HK-2 (cell line): ENCODE measurements around the gene GBX1.

Experiments
- DNase-seq: peaks from one replicate; pipeline ENCODE4 v3.0.0-alpha.2; 2018; ENCODE audit not compliant: unreplicated experiment

GBX1 gene

GRCh38 chr7:151114151-151115090, 53.1 kb downstream of the GBX1 start:
- no peak for DNase-seq

GRCh38 chr7:151113344-151114150, 53.9 kb downstream of the GBX1 start:
- peak; percentile 80 for DNase-seq

DNA sequence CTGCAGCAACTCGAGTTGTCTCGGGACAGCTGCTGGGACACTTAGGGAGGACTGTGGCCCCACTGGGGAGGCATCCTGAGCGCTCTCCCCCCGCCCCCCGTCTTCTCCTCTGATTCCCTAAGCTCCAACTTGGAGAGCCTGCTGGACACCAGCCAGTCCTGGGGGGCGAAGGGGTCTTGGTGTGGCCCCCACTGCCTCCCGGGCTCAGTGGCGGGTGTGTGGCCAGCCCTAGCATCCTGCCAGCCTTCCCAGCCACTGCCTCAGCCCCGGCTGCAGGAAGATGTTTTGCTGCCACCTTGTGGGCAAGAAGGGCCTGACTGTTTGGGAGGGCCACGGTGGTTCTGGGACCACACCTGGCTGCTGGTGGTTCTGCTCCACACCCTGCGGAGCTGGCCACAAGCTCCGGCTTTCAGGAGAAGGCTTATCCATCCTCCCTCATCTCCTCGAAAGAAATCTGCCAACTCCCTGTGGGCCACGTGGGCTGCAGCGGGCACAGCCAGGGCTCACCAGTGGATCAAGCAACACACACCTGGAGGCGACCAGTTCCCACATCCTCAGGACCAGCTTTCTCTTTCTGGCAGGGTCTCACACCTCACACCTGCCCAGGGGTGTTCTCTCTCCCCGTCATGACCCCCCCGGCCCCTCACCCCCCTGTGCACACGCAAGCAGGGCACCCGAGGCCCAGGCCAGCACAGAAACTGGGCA, 56.4 kb downstream of the GBX1 start:
- peak; percentile 76 for DNase-seq

- no peak for DNase-seq
Measured at GRCh38 chr7:151110236-151110940, 57.1 kb downstream of the GBX1 start.

DNA sequence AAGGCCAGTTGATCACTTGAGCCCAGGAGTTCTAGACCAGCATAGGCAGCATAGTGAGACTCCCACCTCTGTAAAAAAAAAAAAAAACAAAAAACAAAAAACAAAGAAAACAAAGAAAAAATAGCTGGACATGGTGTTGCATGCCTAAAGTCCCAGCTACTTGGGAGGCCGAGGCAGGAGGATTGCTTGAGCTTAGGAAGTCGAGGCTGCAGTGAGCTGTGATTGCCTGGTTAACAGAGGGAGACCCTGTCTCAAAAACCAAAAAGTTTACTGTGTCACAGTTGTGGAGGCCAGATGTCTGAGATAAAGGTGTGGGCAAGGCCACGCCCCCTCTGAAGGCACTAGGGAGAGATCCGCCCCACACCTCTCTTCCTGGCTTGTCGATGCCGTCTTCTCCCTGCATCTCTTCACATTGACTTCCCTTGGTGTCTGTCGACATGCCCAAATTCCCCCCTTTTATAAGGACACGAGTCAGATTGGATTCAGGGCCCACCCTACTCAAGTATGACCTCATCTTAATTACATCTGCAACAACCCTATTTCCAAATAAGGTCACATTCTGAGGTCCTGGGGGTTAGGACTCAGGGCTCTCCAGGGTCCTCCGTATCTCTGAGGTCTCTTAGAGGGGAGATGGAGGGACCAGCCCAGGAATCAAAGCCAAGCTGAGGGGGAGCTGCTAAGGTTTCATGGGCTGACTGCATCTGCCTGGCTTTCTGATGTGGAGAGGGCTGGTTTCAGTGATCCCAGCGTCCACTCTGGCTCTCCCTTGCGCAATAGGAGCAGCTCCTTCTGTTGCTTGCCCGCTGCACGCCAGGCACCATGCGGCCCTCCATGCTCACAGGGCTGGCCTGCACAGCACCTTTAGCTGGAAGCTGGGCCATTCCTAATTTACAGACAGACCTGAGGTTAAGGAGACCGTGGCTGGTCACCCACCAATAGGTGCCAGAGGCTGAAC, 58.1 kb downstream of the GBX1 start:
- no peak for DNase-seq

GRCh38 chr7:151107882-151108281, 59.6 kb downstream of the GBX1 start:
- no peak for DNase-seq

DNA sequence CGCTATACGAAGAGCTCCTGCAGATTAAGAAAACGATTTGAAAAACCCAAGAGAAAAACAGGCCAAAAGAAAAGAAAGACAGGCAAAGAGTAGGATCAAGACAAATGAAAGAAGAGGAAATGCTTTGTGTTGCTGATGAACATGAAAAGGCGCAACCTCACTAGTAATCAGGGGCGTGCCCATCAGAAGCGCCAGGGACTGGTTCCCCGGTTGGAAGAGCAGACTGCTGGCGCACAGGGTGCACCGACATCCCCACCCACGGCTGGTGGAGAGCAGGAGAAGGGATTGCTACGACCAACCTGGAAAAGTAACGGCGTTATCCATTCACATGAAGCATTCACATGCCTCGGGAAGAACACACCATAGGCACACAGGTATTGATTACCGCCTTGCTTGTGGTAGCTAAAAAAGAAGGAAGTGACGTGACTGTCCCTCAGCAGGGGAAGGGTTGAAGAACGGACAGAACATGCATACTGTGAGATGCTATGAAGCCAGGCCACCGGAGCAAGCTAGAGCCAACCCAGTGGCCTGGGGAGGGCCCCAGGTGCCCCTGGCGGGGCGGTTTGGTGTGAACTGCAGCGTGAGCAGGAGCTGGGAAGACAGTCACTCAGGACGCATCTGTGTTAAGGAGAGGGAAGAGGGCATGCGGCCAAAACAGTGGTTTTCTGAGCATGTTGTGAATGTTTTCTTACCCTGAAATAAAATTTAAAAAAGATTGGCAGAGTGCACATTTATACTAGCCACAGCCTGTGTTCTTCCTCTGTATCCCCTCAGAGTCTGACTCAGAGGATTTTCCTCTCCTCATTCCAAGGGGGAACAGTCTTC, 62.9 kb downstream of the GBX1 start:
- DNase-seq = no peak

DNA sequence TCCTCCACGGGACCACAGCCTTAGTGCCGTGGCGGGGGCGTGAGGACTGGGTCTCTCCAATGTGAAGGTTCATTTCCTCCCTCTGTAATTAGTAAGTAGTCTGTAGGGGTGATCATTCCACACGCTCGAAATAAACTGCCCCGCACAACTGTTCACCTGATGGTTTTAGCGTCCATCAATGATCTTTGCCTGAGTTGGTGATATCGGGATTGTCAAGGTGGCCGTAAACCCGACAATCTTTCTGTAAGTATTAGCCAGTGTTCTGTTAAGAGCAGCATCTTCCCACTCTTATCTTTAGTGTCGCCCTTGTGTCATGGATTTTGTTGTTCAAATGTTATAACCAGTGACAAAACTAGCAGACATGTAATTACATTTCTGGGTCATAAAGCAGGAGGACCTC, 63.5 kb downstream of the GBX1 start:
- DNase-seq = no peak

DNA sequence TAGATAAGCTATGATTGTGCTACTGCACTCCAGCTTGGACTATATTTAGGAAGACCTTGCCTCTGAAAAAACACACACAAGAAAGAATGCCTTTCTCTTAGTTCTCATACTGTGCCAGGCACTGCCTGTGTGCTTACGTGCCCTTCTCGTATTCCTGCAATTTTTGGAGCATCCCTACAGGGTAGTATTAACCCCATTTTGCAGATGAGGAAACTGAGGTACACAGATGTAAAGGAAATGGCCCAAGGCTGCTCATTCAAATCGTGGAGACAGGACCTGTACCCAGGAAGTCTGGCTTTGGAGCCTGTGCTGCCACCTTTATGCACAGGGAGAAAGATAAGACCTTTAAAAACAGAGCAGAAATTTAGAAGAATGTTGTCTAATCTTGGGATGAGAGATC, 64.5 kb downstream of the GBX1 start:
- no peak for DNase-seq

DNA sequence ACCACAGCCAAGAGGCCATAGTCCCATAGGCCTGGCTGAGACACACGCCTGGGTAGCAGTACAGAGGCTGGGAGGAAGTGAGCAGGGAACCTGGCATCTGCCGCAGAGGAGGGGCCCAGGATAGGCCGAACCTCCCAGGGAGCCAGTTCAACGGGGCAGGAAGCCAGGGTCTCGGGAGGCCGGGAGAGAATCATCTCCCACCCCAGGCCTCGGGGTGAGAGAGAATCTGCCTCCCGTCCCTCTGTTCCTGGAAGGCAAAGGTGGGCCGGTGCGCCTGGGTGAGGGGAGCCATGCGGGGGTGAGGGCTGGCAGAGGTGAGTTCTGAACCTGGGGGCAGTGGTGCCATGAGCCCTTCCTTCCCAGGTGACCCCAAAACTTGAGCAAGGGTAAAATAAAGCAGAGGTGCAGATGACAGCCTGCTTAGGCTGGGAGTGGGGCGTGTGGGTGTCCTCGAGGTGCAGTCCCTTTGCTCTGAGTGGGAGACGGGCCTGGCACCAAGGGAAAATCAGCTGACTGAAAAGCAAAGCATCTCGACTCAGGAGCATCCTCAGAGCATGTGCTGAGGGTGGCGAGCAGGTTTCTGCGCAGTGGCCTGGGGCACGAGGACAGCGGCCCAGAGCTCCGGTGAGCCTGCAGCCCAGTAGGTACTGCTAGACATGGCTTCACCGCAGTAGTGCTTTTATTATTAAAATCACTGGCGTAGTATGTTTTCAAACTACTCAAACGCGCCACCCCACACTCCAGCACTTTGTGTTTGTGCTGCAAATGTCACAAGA, 65.7 kb downstream of the GBX1 start:
- no peak for DNase-seq

DNA sequence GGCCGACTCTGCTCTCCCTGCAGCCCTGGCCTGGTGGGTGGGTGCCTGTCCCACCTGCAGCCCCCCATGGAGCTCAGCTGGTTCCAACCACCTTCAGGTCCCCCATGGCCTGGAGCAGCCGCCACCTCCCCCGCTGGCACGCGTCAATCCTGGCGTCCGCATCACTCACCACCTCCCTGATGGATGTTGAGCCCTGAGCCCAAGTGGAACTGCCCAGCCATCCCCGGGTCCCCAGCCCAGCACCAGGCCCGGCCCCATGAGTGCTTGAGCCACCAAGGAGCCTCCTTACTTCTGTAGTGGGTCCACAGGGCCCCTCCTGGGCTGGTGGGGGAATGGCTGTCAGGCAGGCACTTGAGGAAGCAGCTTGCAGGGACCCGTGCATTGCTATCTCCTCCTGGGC, 66.6 kb downstream of the GBX1 start:
- DNase-seq = no peak

GRCh38 chr7:151099486-151100211, 67.8 kb downstream of the GBX1 start:
- no peak for DNase-seq
